Right ventricle myocardium inferior (tissue), 1 donor: ENCODE data around the gene B2M. TPM values are rescaled to one million over a fixed set of nuclear protein-coding genes. Genes with fewer than 3 reads are reported as not detected.
"Not testable (repeated sequence)": the region's sequence is repeated elsewhere in the genome, so short reads cannot be mapped to it uniquely, and the experiment has no call there.

Source experiments
- ATAC-seq: fragments of 200-7000 bp; cut with Tn5 transposase; one replicate; pipeline ENCODE4 v1.9.1; 2020; ENCODE audit warnings: mild to moderate bottlenecking, moderate library complexity
- DNase-seq: peaks from one replicate; pipeline ENCODE4 v3.0.0; 2021; ENCODE audit errors: missing footprints
- intact Hi-C: fragments of 100-400 bp; cut with DNase I; formaldehyde crosslinking; loops from one replicate; pipeline ENCODE4 v1.11.0; 2022
- total RNA-seq: library from RNA; stranded (reverse); fragmentation: NEBNext Ultra II Directional; extraction: Animal tissue kit (Norgen Biotek cat#: 25700); gene quantifications from one replicate; pipeline ENCODE4 v1.2.1, GENCODE V29; 2021
- donor health status: DM: no; HTN: yes; CAD: no; lungs with severe emphysema.

Gene B2M
- total RNA-seq, 1 donor from 2014 or later: 1,155 TPM

DNA sequence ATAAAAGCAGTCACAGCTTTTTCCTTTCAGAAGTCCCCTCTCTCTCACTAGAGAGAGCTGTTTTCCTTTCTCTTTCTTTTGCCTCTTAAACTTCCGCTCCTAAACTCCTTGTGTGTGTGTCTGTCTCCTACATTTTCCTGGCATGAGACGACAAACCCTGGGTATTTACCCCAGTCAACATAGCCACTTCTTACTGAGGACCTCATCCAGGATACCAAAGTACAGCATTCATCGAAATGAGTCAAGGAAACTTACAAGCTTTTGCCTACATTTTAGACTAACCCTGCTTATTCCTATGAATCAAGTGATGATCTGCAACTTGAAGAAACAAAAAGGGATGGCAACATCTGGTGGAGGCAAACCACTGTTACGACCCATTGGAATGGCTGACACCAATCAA is 16.9 kb upstream of the B2M start:
- intact Hi-C loops: no loop called here
- DNase-seq (no peak), ATAC-seq (no peak)

DNA sequence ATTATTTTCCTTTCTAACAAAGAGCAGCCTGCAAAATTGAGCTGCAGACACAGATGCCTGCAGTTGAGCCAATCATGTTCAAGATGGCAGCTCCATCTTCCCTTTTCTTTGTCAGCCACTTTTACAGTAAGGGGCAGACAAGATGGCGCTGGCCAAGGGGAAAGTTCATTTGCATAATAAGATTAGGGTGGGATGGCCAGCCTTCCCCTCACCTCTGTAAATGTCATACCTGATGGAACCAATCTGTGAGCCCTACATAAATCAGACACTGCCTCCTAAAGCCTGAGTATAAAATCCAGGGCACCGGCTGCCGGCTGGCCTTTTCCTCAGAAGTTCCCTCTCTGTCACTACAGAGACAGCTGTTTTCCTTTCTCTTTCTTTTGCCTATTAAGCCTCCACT is 16.0 kb upstream of the B2M start:
- intact Hi-C loops: no loop called here
- no peak for ATAC-seq
- no peak for DNase-seq

DNA sequence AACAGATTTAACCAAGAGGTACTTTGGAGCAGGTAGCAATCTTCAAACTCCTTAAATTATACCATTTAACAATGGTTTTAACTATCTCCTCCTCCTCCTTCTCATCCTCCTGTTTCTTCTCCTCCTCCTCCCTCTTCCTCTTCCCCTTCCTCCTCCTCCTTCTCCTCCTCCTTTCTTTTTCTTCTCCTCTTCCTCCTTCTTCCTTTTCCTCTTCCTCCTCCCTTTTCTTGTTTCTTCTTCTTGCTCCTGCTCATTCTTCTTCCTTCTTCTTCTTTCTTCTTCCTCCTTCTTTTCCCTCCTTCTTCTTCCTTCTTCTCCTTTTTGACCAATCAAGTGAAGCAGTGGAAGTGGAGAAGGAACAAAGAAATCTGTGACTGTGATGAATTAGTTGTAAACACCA is 14.3 kb upstream of the B2M start:
- intact Hi-C loops: no loop called here
- ATAC-seq: no peak
- DNase-seq: no peak

DNA sequence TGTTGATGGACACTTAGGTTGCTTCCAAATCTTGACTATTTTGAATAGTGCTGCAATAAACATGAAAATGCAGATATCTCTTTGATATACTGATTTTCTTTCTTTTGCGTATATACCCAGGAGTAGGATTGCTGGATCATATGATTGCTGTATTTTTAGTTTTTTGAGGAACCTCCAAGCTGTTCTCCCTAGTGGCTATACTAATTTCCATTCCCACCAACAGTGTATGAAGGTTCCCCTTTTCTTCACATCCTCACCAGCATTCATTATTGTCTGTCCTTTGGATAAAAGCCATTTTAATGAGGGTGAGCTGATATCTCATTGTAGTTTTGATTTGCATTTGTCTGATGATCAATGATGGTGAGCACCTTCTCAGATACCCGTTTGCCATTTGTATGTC is 12.7 kb upstream of the B2M start:
- ATAC-seq: no peak
- DNase-seq: no peak
- intact Hi-C loops: no loop called here

DNA sequence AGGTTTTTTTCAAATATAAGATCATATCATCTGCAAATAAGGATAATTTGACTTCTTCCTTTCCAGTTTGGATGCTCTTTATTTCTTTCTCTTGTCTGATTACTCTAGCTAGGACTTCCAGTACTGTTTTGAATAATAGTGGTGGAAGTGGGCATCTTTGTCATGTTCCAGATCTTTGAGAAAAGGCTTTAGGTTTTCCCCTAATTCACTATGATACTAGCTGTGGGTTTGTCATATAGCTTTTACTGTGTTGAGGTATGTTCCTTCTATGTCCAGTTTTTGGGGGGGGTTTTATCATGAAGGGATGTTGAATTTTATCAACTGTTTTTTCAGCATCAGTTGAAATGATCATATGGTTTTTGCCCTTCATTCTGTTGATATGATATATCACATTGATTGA is 10.6 kb upstream of the B2M start:
- intact Hi-C loops, DNase-seq, ATAC-seq: not testable (repeated sequence)

DNA sequence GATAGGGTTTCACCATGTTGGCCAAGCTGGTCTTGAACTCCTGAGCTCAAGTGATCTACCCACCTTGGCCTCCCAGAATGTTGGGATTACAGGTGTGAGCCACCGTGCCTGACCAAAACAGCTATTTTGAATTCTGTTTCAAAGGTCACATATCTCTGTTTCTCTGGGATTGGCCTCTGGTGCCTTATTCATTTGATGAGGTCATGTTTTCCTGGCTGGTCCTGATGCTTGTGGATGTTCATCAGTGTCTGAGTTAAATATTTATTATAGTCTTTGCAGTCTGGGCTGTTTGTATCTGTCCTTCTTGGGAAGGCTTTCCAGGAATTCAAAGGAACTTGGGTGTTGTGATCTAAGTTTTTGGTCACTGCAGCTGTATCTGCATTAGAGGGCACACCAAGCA is 5.3 kb upstream of the B2M start:
- no peak for ATAC-seq
- intact Hi-C loops: no loop called here
- no peak for DNase-seq

DNA sequence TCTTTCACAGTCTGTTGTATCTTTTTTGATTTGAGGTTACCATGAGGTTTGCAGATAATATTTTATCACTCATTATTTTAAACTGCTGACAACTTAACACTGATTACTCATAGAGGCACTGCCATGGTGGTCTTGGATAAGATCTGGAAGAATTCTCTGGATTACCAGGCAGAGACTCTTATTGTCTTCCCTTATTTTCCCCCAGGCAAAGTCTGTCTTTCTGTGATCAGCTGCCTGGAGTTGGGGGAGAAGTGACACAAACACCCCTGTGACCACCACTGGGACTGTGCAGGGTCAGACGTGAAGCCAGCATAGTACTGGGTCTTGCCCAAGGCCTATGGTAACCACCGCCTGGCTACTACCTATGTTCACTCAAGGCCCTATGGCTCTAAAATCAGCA is 4.9 kb upstream of the B2M start:
- DNase-seq (no peak), ATAC-seq (no peak)
- intact Hi-C loops: no loop called here

DNA sequence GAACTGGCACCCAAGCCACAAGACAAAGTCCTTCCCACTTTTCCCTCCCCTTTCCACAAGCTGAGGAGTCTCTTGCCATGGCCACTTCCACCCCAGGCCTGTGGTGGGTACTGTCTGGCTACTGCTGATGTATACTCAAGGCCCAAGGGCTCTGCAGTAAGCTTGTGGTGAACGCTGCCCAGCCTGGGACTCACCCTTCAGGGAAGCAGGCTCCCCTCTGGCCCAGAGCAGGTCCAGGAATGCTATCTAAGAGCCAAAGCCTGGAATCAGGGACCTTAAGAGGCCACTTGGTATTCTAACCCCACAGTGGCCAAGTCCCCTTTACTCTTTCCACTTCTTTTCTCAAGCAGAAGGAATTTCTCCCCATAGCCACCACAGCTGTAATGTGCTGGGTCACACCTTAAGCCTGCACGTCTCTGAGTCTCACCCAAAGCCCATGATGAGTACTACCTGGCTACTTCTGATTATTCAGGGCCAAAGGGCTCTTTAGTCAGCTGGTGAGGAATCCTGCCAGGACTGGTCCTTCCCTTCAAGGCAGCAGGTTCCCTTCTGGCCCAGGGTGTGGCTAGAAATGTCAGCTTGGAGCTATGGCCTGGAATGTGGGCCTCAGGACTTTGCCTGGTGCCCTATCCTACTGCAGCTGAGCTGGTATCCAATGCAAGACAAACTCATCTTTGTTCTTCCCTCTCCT is 4.2 kb upstream of the B2M start:
- no peak for ATAC-seq
- no peak for DNase-seq
- intact Hi-C loops: no loop called here

DNA sequence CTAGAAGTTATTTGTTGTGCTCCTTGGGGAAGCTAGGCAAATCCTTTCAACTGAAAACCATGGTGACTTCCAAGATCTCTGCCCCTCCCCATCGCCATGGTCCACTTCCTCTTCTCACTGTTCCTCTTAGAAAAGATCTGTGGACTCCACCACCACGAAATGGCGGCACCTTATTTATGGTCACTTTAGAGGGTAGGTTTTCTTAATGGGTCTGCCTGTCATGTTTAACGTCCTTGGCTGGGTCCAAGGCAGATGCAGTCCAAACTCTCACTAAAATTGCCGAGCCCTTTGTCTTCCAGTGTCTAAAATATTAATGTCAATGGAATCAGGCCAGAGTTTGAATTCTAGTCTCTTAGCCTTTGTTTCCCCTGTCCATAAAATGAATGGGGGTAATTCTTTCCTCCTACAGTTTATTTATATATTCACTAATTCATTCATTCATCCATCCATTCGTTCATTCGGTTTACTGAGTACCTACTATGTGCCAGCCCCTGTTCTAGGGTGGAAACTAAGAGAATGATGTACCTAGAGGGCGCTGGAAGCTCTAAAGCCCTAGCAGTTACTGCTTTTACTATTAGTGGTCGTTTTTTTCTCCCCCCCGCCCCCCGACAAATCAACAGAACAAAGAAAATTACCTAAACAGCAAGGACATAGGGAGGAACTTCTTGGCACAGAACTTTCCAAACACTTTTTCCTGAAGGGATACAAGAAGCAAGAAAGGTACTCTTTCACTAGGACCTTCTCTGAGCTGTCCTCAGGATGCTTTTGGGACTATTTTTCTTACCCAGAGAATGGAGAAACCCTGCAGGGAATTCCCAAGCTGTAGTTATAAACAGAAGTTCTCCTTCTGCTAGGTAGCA is 851 bp upstream of the B2M start:
- DNase-seq (no peak), ATAC-seq (no peak)
- intact Hi-C loops: loop anchor here (1.0 kb wide), 2 partner anchors 18 to 47 kb away; partner anchors contain the start of gene SPG11

DNA sequence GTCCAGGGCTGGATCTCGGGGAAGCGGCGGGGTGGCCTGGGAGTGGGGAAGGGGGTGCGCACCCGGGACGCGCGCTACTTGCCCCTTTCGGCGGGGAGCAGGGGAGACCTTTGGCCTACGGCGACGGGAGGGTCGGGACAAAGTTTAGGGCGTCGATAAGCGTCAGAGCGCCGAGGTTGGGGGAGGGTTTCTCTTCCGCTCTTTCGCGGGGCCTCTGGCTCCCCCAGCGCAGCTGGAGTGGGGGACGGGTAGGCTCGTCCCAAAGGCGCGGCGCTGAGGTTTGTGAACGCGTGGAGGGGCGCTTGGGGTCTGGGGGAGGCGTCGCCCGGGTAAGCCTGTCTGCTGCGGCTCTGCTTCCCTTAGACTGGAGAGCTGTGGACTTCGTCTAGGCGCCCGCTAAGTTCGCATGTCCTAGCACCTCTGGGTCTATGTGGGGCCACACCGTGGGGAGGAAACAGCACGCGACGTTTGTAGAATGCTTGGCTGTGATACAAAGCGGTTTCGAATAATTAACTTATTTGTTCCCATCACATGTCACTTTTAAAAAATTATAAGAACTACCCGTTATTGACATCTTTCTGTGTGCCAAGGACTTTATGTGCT is 527 bp downstream of the B2M start:
- intact Hi-C loops: loop anchor here (1.0 kb wide), 2 partner anchors 16 to 49 kb away; partner anchors contain the start of gene SPG11
- ATAC-seq (peak; percentile 49), DNase-seq (peak; percentile 78)

DNA sequence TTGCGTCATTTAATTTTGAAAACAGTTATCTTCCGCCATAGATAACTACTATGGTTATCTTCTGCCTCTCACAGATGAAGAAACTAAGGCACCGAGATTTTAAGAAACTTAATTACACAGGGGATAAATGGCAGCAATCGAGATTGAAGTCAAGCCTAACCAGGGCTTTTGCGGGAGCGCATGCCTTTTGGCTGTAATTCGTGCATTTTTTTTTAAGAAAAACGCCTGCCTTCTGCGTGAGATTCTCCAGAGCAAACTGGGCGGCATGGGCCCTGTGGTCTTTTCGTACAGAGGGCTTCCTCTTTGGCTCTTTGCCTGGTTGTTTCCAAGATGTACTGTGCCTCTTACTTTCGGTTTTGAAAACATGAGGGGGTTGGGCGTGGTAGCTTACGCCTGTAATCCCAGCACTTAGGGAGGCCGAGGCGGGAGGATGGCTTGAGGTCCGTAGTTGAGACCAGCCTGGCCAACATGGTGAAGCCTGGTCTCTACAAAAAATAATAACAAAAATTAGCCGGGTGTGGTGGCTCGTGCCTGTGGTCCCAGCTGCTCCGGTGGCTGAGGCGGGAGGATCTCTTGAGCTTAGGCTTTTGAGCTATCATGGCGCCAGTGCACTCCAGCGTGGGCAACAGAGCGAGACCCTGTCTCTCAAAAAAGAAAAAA is 1.2 kb downstream of the B2M start:
- DNase-seq: peak; percentile 74
- ATAC-seq: peak; percentile 69
- intact Hi-C loops: no loop called here

DNA sequence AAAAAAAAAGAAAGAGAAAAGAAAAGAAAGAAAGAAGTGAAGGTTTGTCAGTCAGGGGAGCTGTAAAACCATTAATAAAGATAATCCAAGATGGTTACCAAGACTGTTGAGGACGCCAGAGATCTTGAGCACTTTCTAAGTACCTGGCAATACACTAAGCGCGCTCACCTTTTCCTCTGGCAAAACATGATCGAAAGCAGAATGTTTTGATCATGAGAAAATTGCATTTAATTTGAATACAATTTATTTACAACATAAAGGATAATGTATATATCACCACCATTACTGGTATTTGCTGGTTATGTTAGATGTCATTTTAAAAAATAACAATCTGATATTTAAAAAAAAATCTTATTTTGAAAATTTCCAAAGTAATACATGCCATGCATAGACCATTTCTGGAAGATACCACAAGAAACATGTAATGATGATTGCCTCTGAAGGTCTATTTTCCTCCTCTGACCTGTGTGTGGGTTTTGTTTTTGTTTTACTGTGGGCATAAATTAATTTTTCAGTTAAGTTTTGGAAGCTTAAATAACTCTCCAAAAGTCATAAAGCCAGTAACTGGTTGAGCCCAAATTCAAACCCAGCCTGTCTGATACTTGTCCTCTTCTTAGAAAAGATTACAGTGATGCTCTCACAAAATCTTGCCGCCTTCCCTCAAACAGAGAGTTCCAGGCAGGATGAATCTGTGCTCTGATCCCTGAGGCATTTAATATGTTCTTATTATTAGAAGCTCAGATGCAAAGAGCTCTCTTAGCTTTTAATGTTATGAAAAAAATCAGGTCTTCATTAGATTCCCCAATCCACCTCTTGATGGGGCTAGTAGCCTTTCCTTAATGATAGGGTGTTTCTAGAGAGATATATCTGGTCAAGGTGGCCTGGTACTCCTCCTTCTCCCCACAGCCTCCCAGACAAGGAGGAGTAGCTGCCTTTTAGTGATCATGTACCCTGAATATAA is 2.0 kb downstream of the B2M start:
- DNase-seq: no peak
- intact Hi-C loops: no loop called here
- ATAC-seq: no peak

DNA sequence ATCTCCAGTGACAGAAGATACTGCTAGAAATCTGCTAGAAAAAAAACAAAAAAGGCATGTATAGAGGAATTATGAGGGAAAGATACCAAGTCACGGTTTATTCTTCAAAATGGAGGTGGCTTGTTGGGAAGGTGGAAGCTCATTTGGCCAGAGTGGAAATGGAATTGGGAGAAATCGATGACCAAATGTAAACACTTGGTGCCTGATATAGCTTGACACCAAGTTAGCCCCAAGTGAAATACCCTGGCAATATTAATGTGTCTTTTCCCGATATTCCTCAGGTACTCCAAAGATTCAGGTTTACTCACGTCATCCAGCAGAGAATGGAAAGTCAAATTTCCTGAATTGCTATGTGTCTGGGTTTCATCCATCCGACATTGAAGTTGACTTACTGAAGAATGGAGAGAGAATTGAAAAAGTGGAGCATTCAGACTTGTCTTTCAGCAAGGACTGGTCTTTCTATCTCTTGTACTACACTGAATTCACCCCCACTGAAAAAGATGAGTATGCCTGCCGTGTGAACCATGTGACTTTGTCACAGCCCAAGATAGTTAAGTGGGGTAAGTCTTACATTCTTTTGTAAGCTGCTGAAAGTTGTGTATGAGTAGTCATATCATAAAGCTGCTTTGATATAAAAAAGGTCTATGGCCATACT is 4.0 kb downstream of the B2M start:
- intact Hi-C loops: no loop called here
- DNase-seq (no peak), ATAC-seq (no peak)

DNA sequence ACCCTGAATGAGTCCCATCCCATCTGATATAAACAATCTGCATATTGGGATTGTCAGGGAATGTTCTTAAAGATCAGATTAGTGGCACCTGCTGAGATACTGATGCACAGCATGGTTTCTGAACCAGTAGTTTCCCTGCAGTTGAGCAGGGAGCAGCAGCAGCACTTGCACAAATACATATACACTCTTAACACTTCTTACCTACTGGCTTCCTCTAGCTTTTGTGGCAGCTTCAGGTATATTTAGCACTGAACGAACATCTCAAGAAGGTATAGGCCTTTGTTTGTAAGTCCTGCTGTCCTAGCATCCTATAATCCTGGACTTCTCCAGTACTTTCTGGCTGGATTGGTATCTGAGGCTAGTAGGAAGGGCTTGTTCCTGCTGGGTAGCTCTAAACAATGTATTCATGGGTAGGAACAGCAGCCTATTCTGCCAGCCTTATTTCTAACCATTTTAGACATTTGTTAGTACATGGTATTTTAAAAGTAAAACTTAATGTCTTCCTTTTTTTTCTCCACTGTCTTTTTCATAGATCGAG is 4.5 kb downstream of the B2M start:
- no peak for DNase-seq
- intact Hi-C loops: no loop called here
- no peak for ATAC-seq

DNA sequence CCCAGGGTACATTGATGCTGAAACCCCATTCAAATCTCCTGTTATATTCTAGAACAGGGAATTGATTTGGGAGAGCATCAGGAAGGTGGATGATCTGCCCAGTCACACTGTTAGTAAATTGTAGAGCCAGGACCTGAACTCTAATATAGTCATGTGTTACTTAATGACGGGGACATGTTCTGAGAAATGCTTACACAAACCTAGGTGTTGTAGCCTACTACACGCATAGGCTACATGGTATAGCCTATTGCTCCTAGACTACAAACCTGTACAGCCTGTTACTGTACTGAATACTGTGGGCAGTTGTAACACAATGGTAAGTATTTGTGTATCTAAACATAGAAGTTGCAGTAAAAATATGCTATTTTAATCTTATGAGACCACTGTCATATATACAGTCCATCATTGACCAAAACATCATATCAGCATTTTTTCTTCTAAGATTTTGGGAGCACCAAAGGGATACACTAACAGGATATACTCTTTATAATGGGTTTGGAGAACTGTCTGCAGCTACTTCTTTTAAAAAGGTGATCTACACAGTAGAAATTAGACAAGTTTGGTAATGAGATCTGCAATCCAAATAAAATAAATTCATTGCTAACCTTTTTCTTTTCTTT is 5.8 kb downstream of the B2M start:
- no peak for ATAC-seq
- DNase-seq: no peak
- intact Hi-C loops: no loop called here

DNA sequence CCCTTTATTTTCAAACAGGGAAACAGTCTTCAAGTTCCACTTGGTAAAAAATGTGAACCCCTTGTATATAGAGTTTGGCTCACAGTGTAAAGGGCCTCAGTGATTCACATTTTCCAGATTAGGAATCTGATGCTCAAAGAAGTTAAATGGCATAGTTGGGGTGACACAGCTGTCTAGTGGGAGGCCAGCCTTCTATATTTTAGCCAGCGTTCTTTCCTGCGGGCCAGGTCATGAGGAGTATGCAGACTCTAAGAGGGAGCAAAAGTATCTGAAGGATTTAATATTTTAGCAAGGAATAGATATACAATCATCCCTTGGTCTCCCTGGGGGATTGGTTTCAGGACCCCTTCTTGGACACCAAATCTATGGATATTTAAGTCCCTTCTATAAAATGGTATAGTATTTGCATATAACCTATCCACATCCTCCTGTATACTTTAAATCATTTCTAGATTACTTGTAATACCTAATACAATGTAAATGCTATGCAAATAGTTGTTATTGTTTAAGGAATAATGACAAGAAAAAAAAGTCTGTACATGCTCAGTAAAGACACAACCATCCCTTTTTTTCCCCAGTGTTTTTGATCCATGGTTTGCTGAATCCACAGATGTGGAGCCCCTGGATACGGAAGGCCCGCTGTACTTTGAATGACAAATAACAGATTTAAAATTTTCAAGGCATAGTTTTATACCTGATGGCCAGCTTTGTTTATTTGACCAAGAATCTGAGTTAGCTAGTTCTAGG is 7.0 kb downstream of the B2M start:
- ATAC-seq: no peak
- no peak for DNase-seq
- intact Hi-C loops: no loop called here

DNA sequence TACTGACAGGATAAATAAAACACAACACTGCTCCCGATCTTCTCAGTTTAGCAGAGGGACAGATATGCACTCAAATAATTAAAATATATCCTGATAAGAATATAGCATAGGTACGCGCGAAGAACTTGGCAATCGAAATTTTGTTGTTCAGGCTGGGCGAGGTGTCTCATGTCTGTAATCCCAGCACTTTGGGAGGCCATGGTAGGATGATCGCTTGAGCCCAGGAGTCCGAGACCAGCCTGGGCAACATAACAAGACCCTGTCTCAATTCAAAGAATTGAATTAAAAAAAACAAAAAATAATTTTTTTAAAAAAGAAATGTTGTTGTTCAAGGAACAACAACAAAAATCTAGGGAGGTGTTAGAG is 7.6 kb downstream of the B2M start:
- intact Hi-C loops: no loop called here
- DNase-seq (no peak), ATAC-seq (no peak)
